Inflammatory macrophage (primary cell): ENCODE measurements around the gene CD300A.
A peak's percentile ranks its signal among the peaks of the same experiment; 100 is the strongest.

Experiments used
- DNase-seq, 2 donors: peaks; one replicate each; pipeline ENCODE4 v3.0.0-alpha.2; 2020 to 2022

The CD300A gene

GRCh38 chr17:74455821-74456220, 10.6 kb upstream of the CD300A start:
- DNase-seq = no peak

GRCh38 chr17:74457146-74457819, 9.2 kb upstream of the CD300A start:
- DNase-seq = peak; percentile 79 to 81

- no peak for DNase-seq
Observed at GRCh38 chr17:74457820-74458166, 8.6 kb upstream of the CD300A start.

- DNase-seq = no peak
Observed at GRCh38 chr17:74458835-74459234, 7.6 kb upstream of the CD300A start.

GRCh38 chr17:74459622-74460021, 6.8 kb upstream of the CD300A start:
- no peak for DNase-seq

- DNase-seq = no peak
Observed at GRCh38 chr17:74460241-74460640, 6.2 kb upstream of the CD300A start.

- no peak for DNase-seq
Observed at GRCh38 chr17:74460996-74461395, 5.4 kb upstream of the CD300A start.

- DNase-seq = no peak
Observed at GRCh38 chr17:74461611-74462010, 4.8 kb upstream of the CD300A start.

GRCh38 chr17:74464730-74465377, 1.6 kb upstream of the CD300A start:
- DNase-seq = no peak

- DNase-seq = no peak
Observed at GRCh38 chr17:74465378-74466110, 890 bp upstream of the CD300A start.

- peak in 1 of 2 donors; percentile 10 for DNase-seq
Observed at GRCh38 chr17:74466828-74467184, 372 bp downstream of the CD300A start.

- DNase-seq = peak; percentile 60 to 67
Observed at GRCh38 chr17:74467221-74467951, 952 bp downstream of the CD300A start.

- no peak for DNase-seq
Observed at GRCh38 chr17:74471341-74471740, 4.9 kb downstream of the CD300A start.

GRCh38 chr17:74472890-74473289, 6.5 kb downstream of the CD300A start:
- DNase-seq = no peak

- no peak for DNase-seq
Observed at GRCh38 chr17:74473294-74473693, 6.9 kb downstream of the CD300A start.

GRCh38 chr17:74474043-74474792, 7.8 kb downstream of the CD300A start:
- DNase-seq = no peak

- DNase-seq = no peak
Observed at GRCh38 chr17:74475189-74475588, 8.8 kb downstream of the CD300A start.

- no peak for DNase-seq
Observed at GRCh38 chr17:74477411-74477810, 11.0 kb downstream of the CD300A start.

- peak; percentile 88 to 91 for DNase-seq
Observed at GRCh38 chr17:74478420-74479100, 12.1 kb downstream of the CD300A start.

GRCh38 chr17:74480290-74480689, 13.9 kb downstream of the CD300A start:
- DNase-seq = no peak

GRCh38 chr17:74481621-74482020, 15.2 kb downstream of the CD300A start:
- no peak for DNase-seq

GRCh38 chr17:74484066-74484465, 17.6 kb downstream of the CD300A start:
- no peak for DNase-seq
